Endodermal cell (in vitro differentiated cells): Measurements from ENCODE around the gene LAMC2. TPM values are rescaled to one million over a fixed set of nuclear protein-coding genes. Genes with fewer than 3 reads are reported as not detected.

Source experiments
- DNase-seq: peaks from one replicate; pipeline ENCODE4 v3.0.0-alpha.2; 2017
- H3K27ac ChIP-seq: 2 replicates; pipeline ENCODE4 v1.5.1; 2013; ENCODE audit warnings: mild to moderate bottlenecking, low read depth, low read length, moderate library complexity
- H3K27me3 ChIP-seq: 2 replicates; pipeline ENCODE4 v1.6.1; 2013; ENCODE audit warnings: mild to moderate bottlenecking, low read length, moderate library complexity; ENCODE audit not compliant: insufficient read depth, control insufficient read depth, poor library complexity, severe bottlenecking
- H3K36me3 ChIP-seq: 2 replicates; pipeline ENCODE4 v1.7.0; 2013; ENCODE audit warnings: mild to moderate bottlenecking, low read length, moderate library complexity; ENCODE audit not compliant: control insufficient read depth, insufficient read depth
- H3K4me1 ChIP-seq: one replicate; pipeline ENCODE4 v1.7.0; 2013; ENCODE audit warnings: low read length; ENCODE audit not compliant: control insufficient read depth, insufficient read depth
- H3K4me3 ChIP-seq: 2 replicates; pipeline ENCODE4 v1.5.1; 2013; ENCODE audit warnings: mild to moderate bottlenecking, low read length, moderate library complexity
- H3K9ac ChIP-seq: 2 replicates; pipeline ENCODE4 v1.6.1; 2013; ENCODE audit warnings: mild to moderate bottlenecking, low read length, moderate library complexity; ENCODE audit not compliant: poor library complexity, severe bottlenecking; ENCODE audit errors: extremely low read depth
- H3K9me3 ChIP-seq: 2 replicates; pipeline ENCODE4 v1.6.1; 2013; ENCODE audit warnings: mild to moderate bottlenecking, low read length, moderate library complexity; ENCODE audit not compliant: control insufficient read depth
- H3K27ac Mint-ChIP-seq: 2 replicates; pipeline ENCODE4 v1.8.0; 2020; ENCODE audit warnings: mixed read lengths
- H3K27me3 Mint-ChIP-seq: 2 replicates; pipeline ENCODE4 v1.8.0; 2021; ENCODE audit warnings: mild to moderate bottlenecking, mixed read lengths; ENCODE audit not compliant: insufficient read depth
- H3K36me3 Mint-ChIP-seq: 2 replicates; pipeline ENCODE4 v1.8.0; 2020; ENCODE audit warnings: low read depth, mixed read lengths
- H3K4me1 Mint-ChIP-seq: 2 replicates; pipeline ENCODE4 v1.8.0; 2020; ENCODE audit warnings: mixed read lengths
- H3K4me3 Mint-ChIP-seq: 2 replicates; pipeline ENCODE4 v1.8.0; 2020; ENCODE audit warnings: mild to moderate bottlenecking, moderate library complexity, mixed read lengths
- H3K9me3 Mint-ChIP-seq: 2 replicates; pipeline ENCODE4 v1.8.0; 2020; ENCODE audit warnings: mild to moderate bottlenecking, mixed read lengths
- WGBS, 2 experiments: methylation state at CpG; one replicate each; pipeline versions ENCODE4 v1.1.5 to v1.1.7; 2013; ENCODE audit warnings: missing lambda C conversion rate in 2 of 2, mixed read lengths in 1 of 2; ENCODE audit not compliant: insufficient coverage in 1 of 2, insufficient read length in 1 of 2; 5-methylcytosine and 5-hydroxymethylcytosine counted together
- total RNA-seq, 2 donors: library from RNA; stranded (reverse); fragmentation: NEBNext Ultra II Directional in 1 of 2; extraction: Animal tissue kit (Norgen Biotek cat#: 25700) in 1 of 2; gene quantifications; 2 replicates in 1 of 2; 3 replicates in 1 of 2; pipeline ENCODE4 v1.2.1, GENCODE V29; 2021
- TF ChIP-seq, protein P1 (sequence below): fragments of 200-600 bp; sonication (generic); conservative IDR thresholded peaks from 2 replicates; pipeline ENCODE4 v1.5.0; 2021; ENCODE audit warnings: antibody characterized with exemption, mild to moderate bottlenecking

LAMC2 gene
- total RNA-seq, 2 donors from 2014 or later, result 2.8 to 4.8 TPM

DNA sequence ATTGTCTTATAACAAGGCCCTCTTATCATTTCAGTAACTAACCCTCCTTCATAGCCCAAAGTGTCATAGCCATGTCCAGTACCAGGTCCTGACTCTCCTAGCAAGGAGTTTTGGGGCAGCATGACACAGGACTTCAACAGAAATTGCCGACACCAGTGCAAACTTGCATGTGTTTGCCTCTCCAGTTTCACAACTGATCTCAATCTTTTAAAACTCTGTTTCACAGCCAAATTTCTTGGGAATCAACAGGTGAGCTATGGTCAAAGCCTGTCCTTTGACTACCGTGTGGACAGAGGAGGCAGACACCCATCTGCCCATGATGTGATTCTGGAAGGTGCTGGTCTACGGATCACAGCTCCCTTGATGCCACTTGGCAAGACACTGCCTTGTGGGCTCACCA lies 36.8 kb downstream of the LAMC2 start:
- Histone ChIP-seq H3K36me3 (no peaks in the 10 kb centered on the region), H3K27ac (no peak overlapping the region), H3K27me3 (peaks cover 62% of the 10 kb centered on the region), H3K4me1 (no peaks in the 10 kb centered on the region), H3K9me3 (no peaks in the 10 kb centered on the region), H3K4me3 (no peak overlapping the region), H3K9ac (no peak overlapping the region)
- H3K4me1 Mint-ChIP-seq, result peaks cover 8% of the 10 kb centered on the region
- TF ChIP-seq, protein P1, sequence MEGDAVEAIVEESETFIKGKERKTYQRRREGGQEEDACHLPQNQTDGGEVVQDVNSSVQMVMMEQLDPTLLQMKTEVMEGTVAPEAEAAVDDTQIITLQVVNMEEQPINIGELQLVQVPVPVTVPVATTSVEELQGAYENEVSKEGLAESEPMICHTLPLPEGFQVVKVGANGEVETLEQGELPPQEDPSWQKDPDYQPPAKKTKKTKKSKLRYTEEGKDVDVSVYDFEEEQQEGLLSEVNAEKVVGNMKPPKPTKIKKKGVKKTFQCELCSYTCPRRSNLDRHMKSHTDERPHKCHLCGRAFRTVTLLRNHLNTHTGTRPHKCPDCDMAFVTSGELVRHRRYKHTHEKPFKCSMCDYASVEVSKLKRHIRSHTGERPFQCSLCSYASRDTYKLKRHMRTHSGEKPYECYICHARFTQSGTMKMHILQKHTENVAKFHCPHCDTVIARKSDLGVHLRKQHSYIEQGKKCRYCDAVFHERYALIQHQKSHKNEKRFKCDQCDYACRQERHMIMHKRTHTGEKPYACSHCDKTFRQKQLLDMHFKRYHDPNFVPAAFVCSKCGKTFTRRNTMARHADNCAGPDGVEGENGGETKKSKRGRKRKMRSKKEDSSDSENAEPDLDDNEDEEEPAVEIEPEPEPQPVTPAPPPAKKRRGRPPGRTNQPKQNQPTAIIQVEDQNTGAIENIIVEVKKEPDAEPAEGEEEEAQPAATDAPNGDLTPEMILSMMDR, result no peak
- H3K27ac Mint-ChIP-seq, result no peak overlapping the region
- peaks cover 2% of the 10 kb centered on the region for H3K27me3 Mint-ChIP-seq
- H3K36me3 Mint-ChIP-seq, result no peaks in the 10 kb centered on the region
- no peaks in the 10 kb centered on the region for H3K9me3 Mint-ChIP-seq
- no peak overlapping the region for H3K4me3 Mint-ChIP-seq
- DNase-seq, result no peak
- 85 to 94% methylated on average over 2 to 3 of the region's 3 CpGs for WGBS, 2 experiments

DNA sequence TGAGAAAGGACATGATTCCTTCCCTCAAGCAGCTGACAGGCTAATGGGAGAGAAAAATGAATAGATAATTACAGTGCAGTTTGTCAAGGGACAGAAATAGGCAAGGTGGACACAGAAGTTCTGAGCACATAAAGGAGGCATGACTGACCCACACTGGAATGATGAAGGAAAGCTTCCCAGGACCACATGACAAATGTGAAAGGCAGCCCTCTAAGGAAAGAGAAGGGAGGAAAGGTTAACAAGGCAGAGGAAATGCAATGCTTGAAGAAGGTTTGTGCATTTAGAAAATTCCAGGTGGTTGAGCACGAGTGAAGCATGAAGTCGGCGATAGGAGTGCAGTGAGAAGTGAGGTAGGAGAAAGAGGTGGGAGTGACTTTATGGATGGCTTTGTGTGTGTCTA lies 37.4 kb downstream of the LAMC2 start:
- Mint-ChIP-seq H3K9me3 (no peaks in the 10 kb centered on the region), H3K27ac (no peak overlapping the region), H3K4me1 (peaks cover 6% of the 10 kb centered on the region), H3K27me3 (peaks cover 1% of the 10 kb centered on the region), H3K36me3 (no peaks in the 10 kb centered on the region), H3K4me3 (no peak overlapping the region)
- no peaks in the 10 kb centered on the region for H3K9me3 ChIP-seq
- no peak overlapping the region for H3K9ac ChIP-seq
- TF ChIP-seq, protein P1, result no peak
- no peak overlapping the region for H3K4me3 ChIP-seq
- WGBS, 2 experiments, result 72 to 74% methylated on average over 3 of the region's 3 CpGs
- H3K4me1 ChIP-seq, result no peaks in the 10 kb centered on the region
- no peaks in the 10 kb centered on the region for H3K36me3 ChIP-seq
- peaks cover 58% of the 10 kb centered on the region for H3K27me3 ChIP-seq
- DNase-seq, result no peak
- no peak overlapping the region for H3K27ac ChIP-seq

DNA sequence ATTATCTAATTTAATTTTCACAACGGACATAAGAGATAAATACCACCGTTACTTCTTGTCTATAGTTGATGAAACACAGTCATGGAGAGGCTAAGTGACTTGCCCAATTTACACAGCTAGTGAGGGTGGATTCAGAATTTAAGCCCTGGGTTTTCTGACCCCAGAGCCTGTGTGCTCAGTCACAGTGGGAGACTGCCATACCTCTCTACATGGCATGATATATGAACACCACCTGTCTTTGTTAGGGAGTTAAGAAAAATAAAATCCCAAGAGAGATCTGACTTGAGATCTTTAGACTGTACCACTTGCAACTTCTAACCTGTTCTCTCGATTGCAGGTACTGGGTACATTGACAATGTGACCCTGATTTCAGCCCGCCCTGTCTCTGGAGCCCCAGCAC lies 40.3 kb downstream of the LAMC2 start:
- H3K27ac Mint-ChIP-seq, result no peak overlapping the region
- Histone ChIP-seq H3K36me3 (no peaks in the 10 kb centered on the region), H3K27me3 (peaks cover 43% of the 10 kb centered on the region), H3K27ac (no peak overlapping the region), H3K4me3 (no peak overlapping the region), H3K9ac (no peak overlapping the region), H3K9me3 (no peaks in the 10 kb centered on the region), H3K4me1 (no peaks in the 10 kb centered on the region)
- DNase-seq, result no peak
- H3K27me3 Mint-ChIP-seq, result no peaks in the 10 kb centered on the region
- no peak overlapping the region for H3K4me3 Mint-ChIP-seq
- H3K9me3 Mint-ChIP-seq, result no peaks in the 10 kb centered on the region
- H3K36me3 Mint-ChIP-seq, result no peaks in the 10 kb centered on the region
- 98 to 100% methylated on average over 2 to 4 of the region's 4 CpGs for WGBS, 2 experiments
- TF ChIP-seq, protein P1, result no peak
- peaks cover 3% of the 10 kb centered on the region for H3K4me1 Mint-ChIP-seq
